GM23338 (cell line): ENCODE results near the gene TMEM239. TPM values are rescaled to one million over a fixed set of nuclear protein-coding genes. Genes with fewer than 3 reads are reported as not detected.

Source experiments
- ATAC-seq: fragments of 200-7000 bp; cut with Tn5 transposase; 3 replicates; pipeline ENCODE4 v1.9.1; 2020
- DNase-seq: peaks from one replicate; pipeline ENCODE4 v3.0.0-alpha.2; 2015; ENCODE audit warnings: low spot score
- H2AFZ ChIP-seq: fragments of 200-600 bp; sonication (generic); 2 replicates; pipeline ENCODE4 v1.8.0; 2016; ENCODE audit warnings: antibody characterized with exemption, mild to moderate bottlenecking, moderate library complexity
- H3F3A ChIP-seq: fragments of 200-600 bp; sonication (generic); replicated peaks from 2 replicates; pipeline ENCODE4 v1.8.0; 2017; ENCODE audit warnings: antibody characterized with exemption, mixed run types, low read depth
- H3K27ac ChIP-seq: fragments of 200-600 bp; sonication (generic); 2 replicates; pipeline ENCODE4 v1.6.1; 2016; ENCODE audit warnings: low read depth
- H3K27me3 ChIP-seq: fragments of 200-600 bp; sonication (generic); 2 replicates; pipeline ENCODE4 v1.8.0; 2016; ENCODE audit warnings: mild to moderate bottlenecking, mixed run types, moderate library complexity; ENCODE audit not compliant: insufficient read depth
- H3K36me3 ChIP-seq: fragments of 200-600 bp; sonication (generic); 2 replicates; pipeline ENCODE4 v1.8.0; 2016; ENCODE audit warnings: mild to moderate bottlenecking; ENCODE audit not compliant: insufficient read depth
- H3K4me1 ChIP-seq: fragments of 200-600 bp; sonication (generic); 2 replicates; pipeline ENCODE4 v1.8.0; 2016; ENCODE audit warnings: mild to moderate bottlenecking, moderate library complexity; ENCODE audit not compliant: insufficient read depth
- H3K4me2 ChIP-seq: fragments of 200-600 bp; sonication (generic); 2 replicates; pipeline ENCODE4 v1.7.1; 2017; ENCODE audit warnings: mixed run types
- H3K4me3 ChIP-seq: fragments of 200-600 bp; sonication (generic); 2 replicates; pipeline ENCODE4 v1.6.1; 2016; ENCODE audit warnings: mixed run types
- H3K79me2 ChIP-seq: fragments of 200-600 bp; sonication (generic); replicated peaks from 2 replicates; pipeline ENCODE4 v1.8.0; 2017; ENCODE audit warnings: mild to moderate bottlenecking; ENCODE audit not compliant: insufficient read depth
- H3K9me2 ChIP-seq: fragments of 200-600 bp; sonication (generic); 2 replicates; pipeline ENCODE4 v1.8.0; 2017; ENCODE audit not compliant: insufficient read depth
- H4K20me1 ChIP-seq: fragments of 200-600 bp; sonication (generic); replicated peaks from 2 replicates; pipeline ENCODE4 v1.8.0; 2017; ENCODE audit warnings: mild to moderate bottlenecking; ENCODE audit not compliant: insufficient read depth
- H3K27ac Mint-ChIP-seq: 2 replicates; pipeline ENCODE4 v1.8.0; 2020; ENCODE audit warnings: inconsistent platforms, mild to moderate bottlenecking, moderate library complexity, mixed read lengths
- H3K27me3 Mint-ChIP-seq: 3 replicates; pipeline ENCODE4 v1.8.0; 2022; ENCODE audit warnings: low read depth, mild to moderate bottlenecking, moderate library complexity, mixed read lengths, inconsistent platforms; ENCODE audit not compliant: insufficient read depth, poor library complexity
- H3K36me3 Mint-ChIP-seq: 3 replicates; pipeline ENCODE4 v1.8.0; 2021; ENCODE audit warnings: low read depth, mild to moderate bottlenecking, inconsistent platforms, moderate library complexity, mixed read lengths
- H3K4me1 Mint-ChIP-seq: 3 replicates; pipeline ENCODE4 v1.8.0; 2020; ENCODE audit warnings: mild to moderate bottlenecking, inconsistent platforms, mixed read lengths
- H3K4me3 Mint-ChIP-seq: 3 replicates; pipeline ENCODE4 v1.8.0; 2021; ENCODE audit warnings: moderate library complexity, mild to moderate bottlenecking, inconsistent platforms, mixed read lengths
- H3K9me3 Mint-ChIP-seq: 3 replicates; pipeline ENCODE4 v1.8.0; 2020; ENCODE audit warnings: moderate library complexity, mild to moderate bottlenecking, inconsistent platforms, mixed read lengths
- CREB1 ChIP-seq: fragments of 250-450 bp; sonication (Bioruptor Pico); IDR thresholded peaks from 2 replicates; pipeline ENCODE4 v1.5.0; 2020; ENCODE audit warnings: low read depth, mild to moderate bottlenecking, moderate library complexity
- CTCF ChIP-seq, 2 experiments: fragments of 200-600 bp in 1 of 2; sonication (generic) in 1 of 2; conservative IDR thresholded peaks; 2 replicates each; pipeline versions ENCODE4 v1.5.1 to v1.6.1; 2016 to 2017; ENCODE audit warnings: antibody characterized with exemption in 2 of 2, low read depth in 2 of 2, mild to moderate bottlenecking in 2 of 2, moderate library complexity in 1 of 2
- ETS1 ChIP-seq: IDR thresholded peaks from 2 replicates; pipeline ENCODE4 v1.6.1; 2016; ENCODE audit warnings: antibody characterized with exemption
- EZH2 ChIP-seq: fragments of 200-600 bp; sonication (generic); IDR thresholded peaks from one replicate; pipeline ENCODE4 v1.8.0; 2017; ENCODE audit warnings: antibody characterized with exemption, mild to moderate bottlenecking, low read depth; ENCODE audit not compliant: unreplicated experiment
- EZH2phosphoT487 ChIP-seq: fragments of 200-600 bp; sonication (generic); IDR thresholded peaks from one replicate; pipeline ENCODE4 v1.8.1; 2018; ENCODE audit warnings: antibody characterized with exemption; ENCODE audit not compliant: unreplicated experiment
- JUNB ChIP-seq: IDR thresholded peaks from one replicate; pipeline ENCODE4 v1.6.1; 2016; ENCODE audit warnings: antibody characterized with exemption; ENCODE audit not compliant: unreplicated experiment
- NANOG ChIP-seq: IDR thresholded peaks from 2 replicates; pipeline ENCODE4 v1.6.1; 2016; ENCODE audit warnings: antibody characterized with exemption, borderline replicate concordance
- POLR2AphosphoS5 ChIP-seq: IDR thresholded peaks from 2 replicates; pipeline ENCODE4 v1.6.1; 2016; ENCODE audit warnings: antibody characterized with exemption, low read depth
- REST ChIP-seq: IDR thresholded peaks from one replicate; pipeline ENCODE4 v1.6.1; 2018; ENCODE audit warnings: antibody characterized with exemption; ENCODE audit not compliant: unreplicated experiment
- STAT1 ChIP-seq: IDR thresholded peaks from one replicate; pipeline ENCODE4 v1.6.1; 2016; ENCODE audit warnings: antibody characterized with exemption; ENCODE audit not compliant: unreplicated experiment
- ZNF114 ChIP-seq: fragments of 250-450 bp; sonication (Bioruptor Pico); IDR thresholded peaks from 2 replicates; pipeline ENCODE4 v1.5.0; 2020; ENCODE audit warnings: mild to moderate bottlenecking, moderate library complexity
- ZNF331 ChIP-seq: fragments of 250-450 bp; sonication (Bioruptor Pico); IDR thresholded peaks from 2 replicates; pipeline ENCODE4 v1.5.0; 2020; ENCODE audit warnings: low read depth, mild to moderate bottlenecking, moderate library complexity
- ZNF462 ChIP-seq: fragments of 250-450 bp; sonication (Bioruptor Pico); IDR thresholded peaks from 2 replicates; pipeline ENCODE4 v1.5.0; 2020; ENCODE audit warnings: mild to moderate bottlenecking, moderate library complexity
- polyA plus RNA-seq: library from polyadenylated mRNA; unstranded; fragments of >200 nt; fragmentation: Nextera tagmentation; extraction: Ambion mirVana; gene quantifications from 2 replicates; pipeline ENCODE4 v1.2.1, GENCODE V29; 2016
- total RNA-seq: library from RNA; depleted of rRNA; stranded (reverse); fragments of >200 nt; shearing (Covaris generic); gene quantifications from 2 replicates; pipeline ENCODE4 v1.2.3, GENCODE V29; 2014

TMEM239 gene
- total and polyA plus RNA-seq, 2 experiments from 2014 or later, result not detected

GRCh38 chr20:2809690-2810089 is 6.5 kb upstream of the TMEM239 start:
- H3K36me3 Mint-ChIP-seq, result no peaks in the 10 kb centered on the region

More at GRCh38 chr20:2809690-2810089, 6.5 kb upstream of the TMEM239 start:
- no peaks in the 10 kb centered on the region for H3F3A ChIP-seq
- no peaks in the 10 kb centered on the region for H4K20me1 ChIP-seq
- H3K4me2 ChIP-seq, result no peak overlapping the region
- TF ChIP-seq REST, result no peak
- TF ChIP-seq ZNF462 (CRISPR knock-in tag), result no peak
- TF ChIP-seq JUNB, result no peak
- TF ChIP-seq CREB1 (CRISPR knock-in tag), result no peak
- no peak for TF ChIP-seq NANOG
- TF ChIP-seq POLR2AphosphoS5, result no peak
- no peak for TF ChIP-seq STAT1
- TF ChIP-seq EZH2phosphoT487, result no peak
- no peak for TF ChIP-seq ETS1
- no peak for TF ChIP-seq ZNF114
- no peak for TF ChIP-seq CTCF (conservative IDR thresholded peaks at IDR 0.05; ENCODE audit: low read depth in 2 of 2)
- no peak for TF ChIP-seq EZH2
- no peak for TF ChIP-seq ZNF331
- no peak overlapping the region for H3K27ac Mint-ChIP-seq
- H3K9me2 ChIP-seq, result no peaks in the 10 kb centered on the region
- H2AFZ ChIP-seq, result no peak overlapping the region
- no peak overlapping the region for H3K27ac ChIP-seq
- peaks cover 7% of the 10 kb centered on the region for H3K9me3 Mint-ChIP-seq
- H3K4me3 ChIP-seq, result no peak overlapping the region
- H3K4me3 Mint-ChIP-seq, result no peak overlapping the region
- peaks cover 10% of the 10 kb centered on the region for H3K4me1 Mint-ChIP-seq
- H3K79me2 ChIP-seq, result no peaks in the 10 kb centered on the region
- no peak for ATAC-seq
- peaks cover 14% of the 10 kb centered on the region; the same call in 1 of the 2 replicates for H3K4me1 ChIP-seq
- H3K27me3 ChIP-seq, result peaks cover 83% of the 10 kb centered on the region
- DNase-seq, result no peak
- H3K27me3 Mint-ChIP-seq, result peaks cover 57% of the 10 kb centered on the region
- no peaks in the 10 kb centered on the region for H3K36me3 ChIP-seq
